ENCODE results near the gene CHMP6.

CHMP6 gene

DNA sequence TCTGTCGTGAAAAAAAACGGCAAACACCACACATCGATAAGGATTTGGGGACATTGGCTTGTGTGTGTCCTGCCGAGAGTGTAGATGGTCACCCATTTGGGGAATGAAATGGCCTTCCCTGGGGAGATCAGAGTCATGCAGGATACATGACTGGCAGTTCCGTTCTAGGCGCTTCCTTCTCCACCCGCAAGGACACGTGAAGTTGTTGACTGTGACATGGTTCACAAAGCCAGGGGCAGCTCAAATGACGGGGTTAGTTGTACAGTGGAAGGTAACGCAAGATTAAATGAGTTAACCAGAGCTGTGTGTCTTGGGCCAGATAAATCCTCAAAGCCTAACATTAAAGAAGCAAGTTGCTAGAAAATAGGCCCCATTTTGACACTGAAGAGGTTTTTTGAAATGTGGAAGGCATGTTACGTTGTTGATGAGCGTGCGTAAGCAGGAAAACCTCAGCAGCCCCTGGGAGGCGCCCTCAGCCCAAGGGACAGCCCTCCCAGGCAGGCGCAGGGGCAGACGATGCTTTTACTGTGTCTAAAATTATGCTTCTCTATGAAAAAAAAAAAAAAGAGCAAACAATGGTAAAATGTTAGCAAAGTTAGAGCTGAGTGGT, 35.9 kb upstream of the CHMP6 start:
- in situ Hi-C loops (cut with HindIII; ENCODE audit: low pct_ligation_motif_present, low sequenced_read_pairs): no loop called here

DNA sequence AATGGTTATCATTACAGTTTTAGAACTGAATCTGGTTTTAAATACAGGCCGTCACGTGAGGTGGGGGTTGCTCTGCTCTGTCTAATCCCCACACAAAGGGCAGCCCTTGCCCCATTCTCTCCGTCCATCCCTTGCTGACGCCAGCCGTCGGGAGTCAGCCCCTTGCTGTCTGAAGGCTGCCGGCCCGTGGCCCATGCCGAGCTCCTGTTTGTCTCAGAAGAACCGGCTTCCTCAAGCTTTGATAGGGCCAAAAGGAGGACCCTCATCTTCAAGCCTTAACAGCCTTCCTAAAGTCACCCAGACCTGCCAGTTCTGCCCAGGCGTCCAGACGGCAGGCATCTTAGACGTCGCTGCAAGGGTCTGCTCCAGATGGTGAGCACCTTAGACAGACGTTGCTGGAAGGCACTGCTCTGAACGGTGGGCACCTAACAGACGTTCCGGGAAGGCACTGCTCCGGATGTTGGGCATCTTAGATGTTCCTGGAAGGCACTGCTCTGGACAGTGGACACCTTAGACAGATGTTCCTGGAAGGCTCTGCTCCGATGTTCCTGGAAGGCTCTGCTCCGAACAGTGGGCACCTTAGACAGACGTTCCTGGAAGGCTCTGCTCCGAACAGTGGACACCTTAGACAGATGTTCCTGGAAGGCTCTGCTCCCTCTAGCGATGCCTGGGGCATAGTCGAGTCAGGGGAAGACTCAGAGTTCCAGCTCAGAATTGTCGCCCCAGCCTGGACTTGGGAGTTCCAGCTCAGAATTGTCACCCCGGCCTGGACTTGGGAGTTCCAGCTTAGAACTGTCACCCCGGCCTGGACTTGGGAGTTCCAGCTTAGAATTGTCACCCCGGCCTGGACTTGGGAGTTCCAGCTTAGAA, 35.1 kb upstream of the CHMP6 start:
- H3K36me3 ChIP-seq (replicated peaks): no peaks in the 10 kb centered on the region
- H3K4me3 ChIP-seq (ENCODE audit: low read depth, low read length): no peak overlapping the region
- no peak overlapping the region for H3K27ac ChIP-seq
- no peak for TF ChIP-seq CTCF (IDR thresholded peaks at IDR 0.05; ENCODE audit: low read depth, low read length, missing control alignments)
- no peak for DNase-seq
- in situ Hi-C loops (cut with HindIII; ENCODE audit: low pct_ligation_motif_present, low sequenced_read_pairs): no loop called here
- no peaks in the 10 kb centered on the region for H3K27me3 ChIP-seq (replicated peaks)

More for the DNA sequence above, 35.9 kb upstream of the CHMP6 start:
- TF ChIP-seq CTCF (IDR thresholded peaks at IDR 0.05; ENCODE audit: low read depth, low read length, missing control alignments): no peak
- no peak for DNase-seq
- Histone ChIP-seq H3K27me3 (replicated peaks) (no peaks in the 10 kb centered on the region), H3K4me3 (ENCODE audit: low read depth, low read length) (no peak overlapping the region), H3K36me3 (replicated peaks) (peaks cover 2% of the 10 kb centered on the region), H3K27ac (no peak overlapping the region)

DNA sequence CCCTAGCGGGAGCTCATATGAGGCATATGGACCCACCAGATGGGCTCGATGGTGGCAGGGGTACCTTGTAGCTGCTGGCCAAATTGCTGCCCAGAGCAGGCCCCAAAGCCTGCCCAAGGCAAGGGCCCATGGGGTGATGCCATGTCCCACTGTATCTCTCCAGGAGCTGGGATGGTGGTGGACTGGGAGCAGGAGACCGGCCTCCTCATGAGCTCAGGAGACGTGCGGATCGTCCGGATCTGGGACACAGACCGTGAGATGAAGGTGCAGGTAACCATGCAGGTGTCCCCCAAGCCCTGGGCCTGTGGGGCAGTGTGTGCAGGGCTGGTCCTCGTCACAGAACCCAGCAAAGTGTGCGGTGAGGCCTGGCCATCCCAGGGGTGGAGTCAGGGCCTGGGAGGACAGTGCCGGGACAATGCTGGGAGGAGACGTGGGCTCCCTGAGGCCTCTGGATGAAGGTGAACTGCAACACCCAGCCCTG, 34.1 kb upstream of the CHMP6 start:
- H3K27me3 ChIP-seq (replicated peaks): no peaks in the 10 kb centered on the region
- TF ChIP-seq CTCF (IDR thresholded peaks at IDR 0.05; ENCODE audit: low read depth, low read length, missing control alignments): no peak
- no peak for DNase-seq
- no peaks in the 10 kb centered on the region for H3K36me3 ChIP-seq (replicated peaks)
- H3K4me3 ChIP-seq (ENCODE audit: low read depth, low read length): no peak overlapping the region
- in situ Hi-C loops (cut with HindIII; ENCODE audit: low pct_ligation_motif_present, low sequenced_read_pairs): no loop called here
- H3K27ac ChIP-seq: no peak overlapping the region

GRCh38 chr17:80959330-80960036, 32.2 kb upstream of the CHMP6 start:
- Histone ChIP-seq H3K4me3 (ENCODE audit: low read depth, low read length) (no peak overlapping the region), H3K36me3 (replicated peaks) (no peaks in the 10 kb centered on the region), H3K27me3 (replicated peaks) (no peaks in the 10 kb centered on the region), H3K27ac (no peak overlapping the region)
- DNase-seq: no peak
- TF ChIP-seq CTCF (IDR thresholded peaks at IDR 0.05; ENCODE audit: low read depth, low read length, missing control alignments): no peak
- in situ Hi-C loops (cut with HindIII; ENCODE audit: low pct_ligation_motif_present, low sequenced_read_pairs): no loop called here

GRCh38 chr17:80960037-80960796, 31.4 kb upstream of the CHMP6 start:
- in situ Hi-C loops (cut with HindIII; ENCODE audit: low pct_ligation_motif_present, low sequenced_read_pairs): no loop called here
- H3K36me3 ChIP-seq (replicated peaks): peaks cover 5% of the 10 kb centered on the region
- H3K27me3 ChIP-seq (replicated peaks): no peaks in the 10 kb centered on the region
- DNase-seq: no peak
- no peak for TF ChIP-seq CTCF (IDR thresholded peaks at IDR 0.05; ENCODE audit: low read depth, low read length, missing control alignments)
- no peak overlapping the region for H3K4me3 ChIP-seq (ENCODE audit: low read depth, low read length)
- no peak overlapping the region for H3K27ac ChIP-seq
